Right kidney (tissue), 1 donor: Measurements from ENCODE around the gene SYDE1.

Experiments
- DNase-seq: peaks from one replicate; pipeline ENCODE4 v3.0.0-alpha.2; 2016

Gene SYDE1

GRCh38 chr19:15124572-15125231 lies 17.5 kb downstream of the SYDE1 start:
- DNase-seq = no peak

DNA sequence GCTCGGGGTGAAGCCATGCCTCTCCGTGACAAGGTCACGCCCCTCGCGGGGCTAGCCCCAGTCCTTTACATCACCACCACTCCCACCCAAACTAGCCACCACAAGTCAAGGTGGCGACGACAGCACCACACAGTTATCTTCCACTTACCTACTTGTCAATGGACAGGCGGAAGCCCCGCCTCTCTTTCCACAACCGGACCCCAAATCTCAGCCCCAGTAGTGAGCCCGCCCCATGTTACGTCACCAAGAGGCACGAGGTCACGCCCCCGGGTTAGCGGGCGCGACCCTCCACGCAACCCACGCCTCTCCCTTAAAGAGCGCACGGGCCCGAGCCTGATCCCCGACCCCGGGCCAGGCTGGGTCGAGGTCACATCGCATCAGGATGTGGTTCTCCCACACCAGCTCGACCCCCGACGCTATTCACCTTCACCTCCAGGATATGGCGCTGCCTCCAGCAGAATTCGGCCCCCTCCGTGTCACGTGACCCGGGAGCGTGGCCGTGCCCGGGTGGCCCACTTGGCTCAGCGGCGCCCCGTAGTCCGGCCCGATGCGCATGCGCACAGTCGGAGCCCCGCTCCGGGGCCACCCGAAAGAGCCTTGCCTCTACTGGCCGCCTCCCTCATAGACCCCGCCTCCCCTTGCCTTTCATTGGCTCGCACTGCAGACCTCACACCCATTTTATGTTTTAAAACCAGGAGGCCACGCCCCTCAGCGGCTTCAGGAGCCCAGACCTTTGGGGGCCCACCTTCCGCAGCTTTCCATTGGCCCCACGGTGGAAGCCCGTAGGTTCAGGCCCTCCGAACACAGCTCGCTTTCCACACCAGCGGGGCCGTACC lies 18.2 kb downstream of the SYDE1 start:
- DNase-seq = peak; percentile 93

- DNase-seq = no peak
Observed at GRCh38 chr19:15126131-15126910, 19.1 kb downstream of the SYDE1 start.

DNA sequence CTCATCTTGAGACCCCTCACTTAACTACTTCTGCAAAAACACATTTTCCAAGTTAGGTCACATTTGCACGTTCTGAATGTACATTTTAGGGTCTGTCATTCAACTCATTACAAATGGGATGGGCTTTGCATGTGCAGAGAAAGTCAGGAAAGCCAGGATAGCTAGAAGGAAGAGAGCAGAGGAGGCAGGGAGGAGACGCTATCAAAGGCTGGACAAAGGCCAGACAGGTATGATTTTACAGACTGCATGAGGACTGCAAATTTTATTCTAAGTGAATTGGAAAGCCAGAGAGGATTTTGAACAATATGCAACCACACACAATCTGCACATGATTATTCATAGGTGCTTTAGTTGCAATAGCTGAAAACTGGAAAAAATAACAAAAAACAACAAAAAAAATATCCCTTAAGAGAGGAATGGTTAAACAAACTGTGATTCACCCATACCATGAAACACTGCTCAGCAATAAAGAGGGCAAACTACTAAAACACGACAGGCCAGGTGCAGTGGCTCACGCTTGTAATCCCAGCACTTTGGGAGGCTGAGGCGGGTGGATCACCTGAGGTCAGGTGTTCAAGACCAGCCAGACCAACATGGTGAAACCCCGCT lies 21.1 kb downstream of the SYDE1 start:
- no peak for DNase-seq

- DNase-seq = no peak
Observed at GRCh38 chr19:15129856-15130585, 22.8 kb downstream of the SYDE1 start.

GRCh38 chr19:15136234-15136954 lies 29.2 kb downstream of the SYDE1 start:
- no peak for DNase-seq

DNA sequence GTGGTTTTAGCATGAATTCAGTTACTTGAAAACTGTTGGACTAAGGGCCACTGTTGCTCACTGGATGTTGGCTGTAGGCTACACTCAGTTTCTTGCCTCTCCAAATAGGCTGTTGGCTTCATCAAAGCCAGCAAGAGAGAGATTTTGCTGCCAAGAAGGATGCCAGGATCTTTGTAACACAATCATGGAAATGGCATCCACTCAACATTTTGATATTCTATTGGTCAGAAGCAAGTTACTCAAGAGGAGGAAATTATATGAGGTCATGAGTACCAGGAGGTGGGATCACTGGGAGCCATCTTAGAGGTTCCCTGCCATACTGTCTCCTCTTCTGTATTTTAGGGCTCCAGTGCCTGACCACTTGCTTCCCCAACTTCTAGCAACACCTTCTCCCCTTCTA lies 30.6 kb downstream of the SYDE1 start:
- DNase-seq = no peak

DNA sequence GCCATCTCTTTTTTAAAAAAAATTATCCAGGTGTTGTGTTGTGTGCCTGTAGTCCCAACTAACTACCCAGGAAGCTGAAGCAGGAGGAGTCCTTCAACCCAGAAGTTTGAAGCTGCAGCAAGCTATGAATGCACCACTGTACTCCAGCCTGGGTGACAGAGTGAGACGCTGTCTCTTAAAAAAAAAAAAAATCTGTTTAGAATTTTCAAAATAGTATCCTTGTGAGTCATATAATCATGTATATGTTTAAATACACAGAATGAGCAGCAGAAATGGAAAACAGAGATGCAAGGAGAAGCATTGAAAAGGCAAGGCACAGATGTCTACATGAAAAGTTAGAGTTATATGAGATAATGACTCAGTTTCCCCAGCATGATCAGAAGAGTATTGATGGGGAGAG lies 31.2 kb downstream of the SYDE1 start:
- no peak for DNase-seq

- no peak for DNase-seq
Observed at GRCh38 chr19:15141143-15141542, 33.9 kb downstream of the SYDE1 start.

DNA sequence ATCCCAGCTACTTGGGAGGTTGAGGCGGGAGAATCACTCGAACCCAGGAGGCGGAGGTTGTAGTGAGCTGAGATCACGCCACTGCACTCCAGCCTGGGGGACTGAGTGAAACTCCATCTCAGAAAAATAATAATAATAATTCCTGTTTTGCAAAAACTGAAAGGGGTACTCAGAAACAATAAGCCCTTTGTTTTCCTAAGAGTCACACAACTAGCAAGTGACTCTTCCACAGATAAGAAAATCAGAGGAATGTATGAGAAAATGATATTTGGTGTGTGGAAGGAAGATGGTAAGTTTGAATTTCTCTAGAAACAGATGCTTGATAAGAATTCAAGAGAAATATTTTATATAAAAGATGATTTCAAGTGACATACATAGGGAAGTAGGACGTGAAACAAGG lies 35.1 kb downstream of the SYDE1 start:
- no peak for DNase-seq

GRCh38 chr19:15144046-15144646 lies 36.9 kb downstream of the SYDE1 start:
- DNase-seq = no peak

GRCh38 chr19:15147090-15147489 lies 39.9 kb downstream of the SYDE1 start:
- DNase-seq = no peak

DNA sequence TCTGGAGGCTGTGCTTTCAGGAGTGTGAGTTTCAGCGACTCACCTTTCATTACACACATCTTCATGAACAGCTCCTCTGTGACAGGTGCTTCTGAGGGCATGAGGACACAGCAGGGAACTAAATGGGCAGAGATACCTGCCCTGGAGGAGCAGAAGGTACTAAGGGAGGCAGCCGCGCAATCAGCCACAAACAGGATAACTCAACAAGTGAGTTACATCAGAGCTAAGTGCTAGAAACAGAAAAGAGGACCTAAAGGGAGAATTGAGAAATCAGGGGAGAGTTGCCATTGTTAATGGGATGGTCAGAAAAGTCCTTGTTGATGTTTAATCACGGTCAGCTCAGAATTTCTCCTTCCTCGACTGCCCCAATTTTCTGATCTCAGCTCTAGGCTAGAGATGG lies 42.5 kb downstream of the SYDE1 start:
- no peak for DNase-seq

- no peak for DNase-seq
Observed at GRCh38 chr19:15154002-15154612, 46.9 kb downstream of the SYDE1 start.

DNA sequence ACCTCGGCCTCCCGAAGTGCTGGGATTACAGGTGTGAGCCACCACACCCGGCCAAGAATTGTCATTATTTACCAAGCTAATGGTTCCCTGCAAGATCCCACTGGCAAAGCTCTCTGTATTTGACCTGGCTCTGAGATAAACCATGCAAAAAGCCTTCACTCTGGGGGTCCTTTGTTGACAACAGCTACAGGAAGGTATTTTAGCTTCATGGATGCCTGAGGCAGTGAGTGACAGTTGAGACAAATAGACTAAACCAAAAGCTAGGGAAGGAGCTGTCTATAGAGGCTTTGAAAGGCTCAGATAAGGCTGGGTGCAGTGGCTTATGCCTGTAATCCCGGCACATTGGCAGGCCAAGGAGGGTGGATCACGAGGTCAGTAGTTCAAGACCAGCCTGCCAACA lies 48.1 kb downstream of the SYDE1 start:
- no peak for DNase-seq

DNA sequence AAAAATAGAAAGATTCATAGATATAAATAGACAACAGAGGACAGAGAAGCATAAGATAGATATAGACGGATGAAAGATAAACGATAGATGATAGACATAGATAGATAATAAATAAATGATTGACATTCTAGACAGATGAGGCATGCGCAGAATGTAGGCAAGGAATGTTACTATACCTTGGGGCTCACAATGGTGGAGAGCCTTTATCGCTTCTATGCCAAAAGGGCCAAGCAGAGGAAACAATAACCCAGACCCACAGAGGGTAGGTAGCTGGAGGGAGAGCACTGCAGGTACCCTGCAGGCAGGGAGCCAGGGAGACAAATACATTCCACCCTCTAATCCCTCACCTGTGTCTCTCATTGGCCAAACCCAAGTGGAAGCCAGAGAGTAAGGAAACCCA lies 49.2 kb downstream of the SYDE1 start:
- DNase-seq = no peak

- no peak for DNase-seq
Observed at GRCh38 chr19:15159251-15159650, 52.0 kb downstream of the SYDE1 start.

- DNase-seq = no peak
Observed at GRCh38 chr19:15161028-15161984, 54.1 kb downstream of the SYDE1 start.
